WTC11 (cell line): Measurements from ENCODE around the gene GOSR2.

Experiments used
- FOXP1 ChIP-seq: sonication (generic); formaldehyde crosslinking; IDR thresholded peaks from 2 replicates; pipeline ENCODE4 v1.8.0; 2022; ENCODE audit warnings: missing genetic modification reagents, mild to moderate bottlenecking, moderate library complexity, borderline replicate concordance
- RELA ChIP-seq: sonication (generic); formaldehyde crosslinking; IDR thresholded peaks from 2 replicates; pipeline ENCODE4 v1.8.1; 2022; ENCODE audit warnings: missing genetic modification reagents, mild to moderate bottlenecking, borderline replicate concordance
- SP1 ChIP-seq: sonication (generic); formaldehyde crosslinking; conservative IDR thresholded peaks from 2 replicates; pipeline ENCODE4 v1.8.1; 2022; ENCODE audit warnings: missing genetic modification reagents
- TF ChIP-seq, protein P1 (sequence below): fragments of 200-600 bp; IDR thresholded peaks from 2 replicates; pipeline ENCODE4 v1.8.0; 2022; ENCODE audit warnings: antibody characterized with exemption

DNA sequence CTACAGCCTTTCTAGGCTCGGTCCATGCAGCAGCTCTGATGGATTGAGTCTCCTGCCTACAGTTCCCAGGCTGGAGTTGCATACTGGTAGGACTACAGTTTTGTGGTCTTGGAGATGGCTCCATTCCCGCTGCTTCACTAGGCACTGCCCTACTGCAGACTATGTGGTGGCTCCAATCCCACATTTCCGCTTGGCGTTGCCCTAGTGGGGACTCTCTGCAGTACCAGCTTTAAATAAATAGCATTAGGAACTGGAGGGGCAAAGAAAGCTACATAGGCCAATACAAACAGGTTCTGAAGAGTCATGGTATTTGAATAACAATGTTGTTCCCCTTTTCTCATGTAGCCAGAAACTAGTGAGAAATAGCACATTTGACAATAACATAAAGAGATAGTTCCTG, 5.4 kb upstream of the GOSR2 start:
- TF ChIP-seq, protein P1, sequence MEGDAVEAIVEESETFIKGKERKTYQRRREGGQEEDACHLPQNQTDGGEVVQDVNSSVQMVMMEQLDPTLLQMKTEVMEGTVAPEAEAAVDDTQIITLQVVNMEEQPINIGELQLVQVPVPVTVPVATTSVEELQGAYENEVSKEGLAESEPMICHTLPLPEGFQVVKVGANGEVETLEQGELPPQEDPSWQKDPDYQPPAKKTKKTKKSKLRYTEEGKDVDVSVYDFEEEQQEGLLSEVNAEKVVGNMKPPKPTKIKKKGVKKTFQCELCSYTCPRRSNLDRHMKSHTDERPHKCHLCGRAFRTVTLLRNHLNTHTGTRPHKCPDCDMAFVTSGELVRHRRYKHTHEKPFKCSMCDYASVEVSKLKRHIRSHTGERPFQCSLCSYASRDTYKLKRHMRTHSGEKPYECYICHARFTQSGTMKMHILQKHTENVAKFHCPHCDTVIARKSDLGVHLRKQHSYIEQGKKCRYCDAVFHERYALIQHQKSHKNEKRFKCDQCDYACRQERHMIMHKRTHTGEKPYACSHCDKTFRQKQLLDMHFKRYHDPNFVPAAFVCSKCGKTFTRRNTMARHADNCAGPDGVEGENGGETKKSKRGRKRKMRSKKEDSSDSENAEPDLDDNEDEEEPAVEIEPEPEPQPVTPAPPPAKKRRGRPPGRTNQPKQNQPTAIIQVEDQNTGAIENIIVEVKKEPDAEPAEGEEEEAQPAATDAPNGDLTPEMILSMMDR, result no peak
- no peak for TF ChIP-seq SP1 (CRISPR knock-in tag)
- TF ChIP-seq FOXP1 (CRISPR knock-in tag), result no peak
- no peak for TF ChIP-seq RELA (CRISPR knock-in tag)
